Measurements from ENCODE around the gene CFAP119.

DNA sequence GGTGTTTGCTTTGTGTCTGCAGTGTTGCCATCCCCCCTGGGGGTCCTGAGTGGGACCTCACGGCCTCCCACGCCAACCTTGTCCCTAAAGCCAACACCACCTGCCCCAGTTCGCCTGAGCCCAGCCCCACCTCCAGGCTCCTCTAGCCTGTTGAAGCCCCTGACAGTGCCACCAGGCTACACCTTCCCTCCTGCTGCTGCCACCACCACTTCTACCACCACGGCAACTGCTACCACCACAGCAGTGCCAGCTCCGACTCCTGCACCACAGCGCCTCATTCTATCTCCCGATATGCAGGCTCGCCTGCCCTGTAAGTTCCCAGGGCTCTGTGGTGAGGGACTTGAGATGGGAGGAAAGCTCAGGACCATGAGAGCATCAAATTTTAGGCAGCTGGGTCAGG is 40.7 kb downstream of the CFAP119 start:
- TF ChIP-seq ZNF407 (IDR thresholded peaks at IDR 0.05; ENCODE audit: low read depth): no peak
- TF ChIP-seq ZNF232 (CRISPR knock-in tag; IDR thresholded peaks at IDR 0.05): no peak
- TF ChIP-seq, protein P1, sequence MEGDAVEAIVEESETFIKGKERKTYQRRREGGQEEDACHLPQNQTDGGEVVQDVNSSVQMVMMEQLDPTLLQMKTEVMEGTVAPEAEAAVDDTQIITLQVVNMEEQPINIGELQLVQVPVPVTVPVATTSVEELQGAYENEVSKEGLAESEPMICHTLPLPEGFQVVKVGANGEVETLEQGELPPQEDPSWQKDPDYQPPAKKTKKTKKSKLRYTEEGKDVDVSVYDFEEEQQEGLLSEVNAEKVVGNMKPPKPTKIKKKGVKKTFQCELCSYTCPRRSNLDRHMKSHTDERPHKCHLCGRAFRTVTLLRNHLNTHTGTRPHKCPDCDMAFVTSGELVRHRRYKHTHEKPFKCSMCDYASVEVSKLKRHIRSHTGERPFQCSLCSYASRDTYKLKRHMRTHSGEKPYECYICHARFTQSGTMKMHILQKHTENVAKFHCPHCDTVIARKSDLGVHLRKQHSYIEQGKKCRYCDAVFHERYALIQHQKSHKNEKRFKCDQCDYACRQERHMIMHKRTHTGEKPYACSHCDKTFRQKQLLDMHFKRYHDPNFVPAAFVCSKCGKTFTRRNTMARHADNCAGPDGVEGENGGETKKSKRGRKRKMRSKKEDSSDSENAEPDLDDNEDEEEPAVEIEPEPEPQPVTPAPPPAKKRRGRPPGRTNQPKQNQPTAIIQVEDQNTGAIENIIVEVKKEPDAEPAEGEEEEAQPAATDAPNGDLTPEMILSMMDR (IDR thresholded peaks at IDR 0.05 in 2 of 3, conservative IDR thresholded peaks at IDR 0.05 in 1 of 3; ENCODE audit: insufficient read depth in 2 of 3, low read depth in 1 of 3, low read length in 3 of 3): no peak
- no peak for TF ChIP-seq KLF13 (tag; IDR thresholded peaks at IDR 0.05; ENCODE audit: borderline replicate concordance, low read depth)
- no peak for TF ChIP-seq RAD21 (CRISPR knock-in tag; conservative IDR thresholded peaks at IDR 0.05 in 1 of 2, IDR thresholded peaks at IDR 0.05 in 1 of 2)
- TF ChIP-seq, protein P2, sequence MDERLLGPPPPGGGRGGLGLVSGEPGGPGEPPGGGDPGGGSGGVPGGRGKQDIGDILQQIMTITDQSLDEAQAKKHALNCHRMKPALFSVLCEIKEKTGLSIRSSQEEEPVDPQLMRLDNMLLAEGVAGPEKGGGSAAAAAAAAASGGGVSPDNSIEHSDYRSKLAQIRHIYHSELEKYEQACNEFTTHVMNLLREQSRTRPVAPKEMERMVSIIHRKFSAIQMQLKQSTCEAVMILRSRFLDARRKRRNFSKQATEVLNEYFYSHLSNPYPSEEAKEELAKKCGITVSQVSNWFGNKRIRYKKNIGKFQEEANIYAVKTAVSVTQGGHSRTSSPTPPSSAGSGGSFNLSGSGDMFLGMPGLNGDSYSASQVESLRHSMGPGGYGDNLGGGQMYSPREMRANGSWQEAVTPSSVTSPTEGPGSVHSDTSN (CRISPR knock-in tag; IDR thresholded peaks at IDR 0.05; ENCODE audit: low read depth): no peak
- TF ChIP-seq, protein P2 (tag; conservative IDR thresholded peaks at IDR 0.05; ENCODE audit: low read depth): no peak
- no peak for TF ChIP-seq POLR2AphosphoS5 (IDR thresholded peaks at IDR 0.05; ENCODE audit: control insufficient read depth, insufficient read depth, low read depth, low read length)

All from K562 (cell line).